Fibroblast of the aortic adventitia (primary cell): ENCODE data around the gene POU3F3. TPM values are rescaled to one million over a fixed set of nuclear protein-coding genes. Genes with fewer than 3 reads are reported as not detected.
A peak's percentile ranks its signal among the peaks of the same experiment; 100 is the strongest.

Experiments used
- DNase-seq: peaks from one replicate; pipeline ENCODE4 v3.0.0-alpha.2; 2010; ENCODE audit warnings: low read depth
- H3K4me3 ChIP-seq: 2 replicates; pipeline ENCODE4 v1.5.1; 2011; ENCODE audit warnings: low read depth, mild to moderate bottlenecking, control low read depth, low read length, moderate library complexity
- total RNA-seq: library from RNA; depleted of rRNA; stranded (reverse); fragments of >200 nt; gene quantifications from 2 replicates; pipeline ENCODE4 v1.2.3, GENCODE V29; 2012; ENCODE audit warnings: low replicate concordance
- TF ChIP-seq, protein P1 (sequence below): IDR thresholded peaks from 2 replicates; pipeline ENCODE4 v1.5.1; 2011; ENCODE audit warnings: mild to moderate bottlenecking, low read length, control low read depth, inconsistent platforms; ENCODE audit not compliant: insufficient read depth

POU3F3 gene
- total RNA-seq, 1 donor: not detected

DNA sequence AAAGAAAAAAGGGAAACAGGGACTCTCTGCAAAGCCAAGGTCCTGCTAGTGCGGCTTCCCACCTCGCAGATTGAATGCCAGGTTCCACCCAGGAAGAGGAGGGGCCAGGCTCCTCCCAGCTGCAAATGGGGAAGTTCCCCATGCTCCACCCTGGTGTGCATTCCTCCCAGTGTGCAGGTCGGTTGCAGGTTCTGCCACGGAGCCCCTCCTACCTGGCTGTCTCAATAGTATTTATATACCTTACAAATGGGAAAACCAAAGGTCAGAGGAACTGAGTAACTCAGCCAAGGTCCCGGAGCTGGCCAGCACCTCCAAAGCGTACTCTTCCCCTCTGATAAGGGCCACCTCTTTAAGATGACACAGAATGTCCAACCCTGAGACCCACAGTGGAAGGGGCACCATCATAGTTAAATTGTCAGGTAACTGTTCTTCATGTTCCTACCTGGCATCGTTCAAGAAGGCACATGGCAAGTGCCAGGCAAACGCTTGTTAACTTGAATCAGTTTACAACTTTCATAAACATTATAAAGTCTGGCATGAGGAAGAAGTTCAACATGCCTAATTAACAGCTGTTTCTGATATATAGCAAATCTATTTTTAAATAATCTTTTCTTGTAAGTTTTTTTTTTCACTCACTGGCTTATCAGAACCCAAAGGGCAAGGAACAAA is 35.5 kb downstream of the POU3F3 start:
- TF ChIP-seq, protein P1, sequence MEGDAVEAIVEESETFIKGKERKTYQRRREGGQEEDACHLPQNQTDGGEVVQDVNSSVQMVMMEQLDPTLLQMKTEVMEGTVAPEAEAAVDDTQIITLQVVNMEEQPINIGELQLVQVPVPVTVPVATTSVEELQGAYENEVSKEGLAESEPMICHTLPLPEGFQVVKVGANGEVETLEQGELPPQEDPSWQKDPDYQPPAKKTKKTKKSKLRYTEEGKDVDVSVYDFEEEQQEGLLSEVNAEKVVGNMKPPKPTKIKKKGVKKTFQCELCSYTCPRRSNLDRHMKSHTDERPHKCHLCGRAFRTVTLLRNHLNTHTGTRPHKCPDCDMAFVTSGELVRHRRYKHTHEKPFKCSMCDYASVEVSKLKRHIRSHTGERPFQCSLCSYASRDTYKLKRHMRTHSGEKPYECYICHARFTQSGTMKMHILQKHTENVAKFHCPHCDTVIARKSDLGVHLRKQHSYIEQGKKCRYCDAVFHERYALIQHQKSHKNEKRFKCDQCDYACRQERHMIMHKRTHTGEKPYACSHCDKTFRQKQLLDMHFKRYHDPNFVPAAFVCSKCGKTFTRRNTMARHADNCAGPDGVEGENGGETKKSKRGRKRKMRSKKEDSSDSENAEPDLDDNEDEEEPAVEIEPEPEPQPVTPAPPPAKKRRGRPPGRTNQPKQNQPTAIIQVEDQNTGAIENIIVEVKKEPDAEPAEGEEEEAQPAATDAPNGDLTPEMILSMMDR: no peak
- no peak for DNase-seq
- no peak overlapping the region for H3K4me3 ChIP-seq

DNA sequence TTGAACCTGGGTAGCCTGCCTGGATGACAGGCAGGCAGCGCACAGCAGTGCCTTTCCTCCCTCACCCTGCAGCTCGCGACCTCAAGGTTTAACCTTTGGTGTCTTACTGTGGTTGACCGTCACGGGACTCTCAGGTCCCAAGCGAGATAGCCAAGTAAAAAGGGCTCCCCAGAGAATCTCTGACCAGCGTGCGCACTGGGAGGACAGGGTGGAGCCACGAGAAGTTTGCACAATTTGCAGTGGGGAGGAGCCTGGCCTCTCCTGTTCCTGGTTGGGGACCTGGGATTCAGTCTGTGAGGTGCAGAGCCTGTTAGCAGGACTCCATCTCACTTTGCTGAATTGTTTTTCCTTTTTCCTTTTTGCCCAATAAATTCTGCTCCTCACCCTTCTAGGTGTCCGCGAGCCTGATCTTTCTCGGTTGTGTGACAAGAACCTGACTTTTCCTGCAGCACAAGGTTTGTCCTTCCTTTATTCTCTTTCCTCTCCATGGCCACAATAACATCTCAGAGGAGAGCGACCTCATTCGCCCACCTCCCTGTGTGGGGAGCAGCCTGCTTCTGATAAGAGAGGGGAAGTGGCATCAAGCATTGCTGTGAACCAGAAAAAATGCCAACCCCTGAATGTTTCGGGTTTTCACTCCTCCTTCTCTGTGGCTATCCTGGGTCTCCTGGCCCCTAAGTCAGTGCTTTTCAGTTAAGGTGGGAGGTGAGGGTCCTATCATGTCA is 36.2 kb downstream of the POU3F3 start:
- TF ChIP-seq, protein P1: no peak
- DNase-seq: no peak
- H3K4me3 ChIP-seq: no peak overlapping the region

DNA sequence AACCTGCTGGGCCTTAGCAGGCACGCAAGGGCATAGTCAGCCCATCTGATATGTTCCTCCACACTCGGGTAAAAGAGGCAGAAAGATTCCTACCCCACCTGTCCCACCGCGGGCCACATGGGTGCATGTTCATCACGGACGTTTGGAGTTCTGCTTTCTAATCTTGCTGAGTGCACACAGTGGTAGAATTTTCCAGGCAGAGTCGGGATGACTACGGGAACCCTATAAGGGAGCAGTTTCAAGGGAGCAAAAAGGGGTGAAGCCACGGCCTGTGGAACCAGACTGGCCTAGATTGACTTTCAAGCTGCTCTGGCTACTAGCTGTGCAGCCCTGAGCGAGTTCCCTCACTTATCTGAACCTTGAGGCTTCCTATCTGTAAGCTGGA is 36.8 kb downstream of the POU3F3 start:
- no peak overlapping the region for H3K4me3 ChIP-seq
- TF ChIP-seq, protein P1: no peak
- DNase-seq: no peak

DNA sequence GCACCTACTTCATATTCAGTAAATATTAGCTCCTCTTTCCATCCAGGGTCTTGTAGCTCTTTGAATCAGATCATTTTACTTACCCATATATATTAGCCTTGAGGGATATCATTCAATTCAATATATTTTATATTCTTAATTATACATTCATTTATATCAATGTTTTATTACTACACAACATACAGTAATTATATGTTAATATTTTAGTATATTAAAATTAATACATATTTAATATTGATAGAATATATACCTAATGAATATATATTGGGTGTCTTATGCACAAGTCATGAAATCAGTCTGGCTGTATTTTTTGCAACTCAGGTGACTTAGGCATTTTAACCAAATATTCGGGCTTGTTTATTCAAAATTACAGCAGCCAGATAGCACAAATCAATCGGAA is 37.2 kb downstream of the POU3F3 start:
- TF ChIP-seq, protein P1: no peak
- no peak overlapping the region for H3K4me3 ChIP-seq
- DNase-seq: no peak

DNA sequence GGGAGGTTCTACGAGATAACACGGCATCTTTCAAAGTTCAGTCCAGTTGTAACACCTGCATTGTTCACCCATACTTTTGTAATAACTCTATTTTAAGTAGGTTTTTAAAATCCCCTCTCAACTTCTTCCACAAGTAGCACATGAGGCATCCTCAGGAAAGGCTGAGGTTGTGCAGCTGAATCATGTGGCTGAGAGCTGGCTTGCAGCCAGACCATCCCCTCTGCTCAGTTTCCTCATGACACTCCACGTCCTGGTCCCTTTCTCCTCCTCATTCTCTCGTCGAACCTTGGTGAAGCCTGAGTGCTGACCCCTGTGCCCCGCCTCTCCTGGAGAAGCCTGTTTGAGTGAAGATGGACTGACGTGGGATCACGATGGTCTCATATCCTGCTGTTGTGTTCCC is 42.5 kb downstream of the POU3F3 start:
- TF ChIP-seq, protein P1: no peak
- DNase-seq: no peak
- H3K4me3 ChIP-seq: no peak overlapping the region

DNA sequence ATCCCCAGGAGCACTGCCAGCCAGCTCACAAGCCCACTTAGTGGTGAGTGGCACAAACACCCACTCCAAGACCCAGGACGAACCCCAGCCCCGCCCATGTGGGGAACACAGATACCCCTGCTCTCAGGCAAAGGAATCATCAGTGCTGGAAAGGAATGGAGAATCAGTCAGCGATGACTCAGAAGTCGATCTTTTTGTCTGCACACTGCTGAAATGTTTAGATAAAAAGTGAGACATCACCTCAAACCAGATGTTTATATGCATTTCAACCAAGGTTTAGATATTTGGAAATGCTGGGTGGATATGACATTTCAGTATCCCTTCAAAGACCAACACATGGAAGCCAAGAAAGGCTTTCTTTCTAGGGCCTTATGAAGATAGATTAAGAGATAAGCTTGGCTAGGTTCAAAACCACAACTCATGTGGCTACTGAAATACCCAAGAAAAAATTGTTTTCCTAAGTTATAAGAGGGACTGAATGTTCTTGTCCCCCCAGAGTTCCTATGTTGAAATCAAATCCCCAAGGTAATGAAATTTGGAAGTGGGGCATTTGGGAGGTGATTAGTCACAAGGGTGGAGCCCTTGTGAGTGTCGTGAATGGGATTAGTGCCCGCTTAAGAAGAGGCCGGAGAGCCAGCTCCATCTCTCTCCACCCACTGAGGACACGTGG is 43.7 kb downstream of the POU3F3 start:
- TF ChIP-seq, protein P1: no peak
- DNase-seq: peak; percentile 2
- no peak overlapping the region for H3K4me3 ChIP-seq
